Peyer's patch (tissue), 4 donors: ENCODE measurements around the gene PLEKHG3.

Experiments used
- POLR2A ChIP-seq, 2 donors: fragments of 450-650 bp; IDR thresholded peaks; one replicate each; pipeline ENCODE4 v1.5.1; 2017; ENCODE audit warnings: antibody characterized with exemption in 2 of 2, mild to moderate bottlenecking in 2 of 2, moderate library complexity in 2 of 2
- TF ChIP-seq, protein P1 (sequence below), 6 experiments: fragments of 450-650 bp in 4 of 6; fragments of 200-600 bp in 2 of 6; sonication (generic) in 1 of 6; IDR thresholded peaks; one replicate each; pipeline ENCODE4 v1.5.1; 2017 to 2019; ENCODE audit warnings: antibody characterized with exemption in 6 of 6, mild to moderate bottlenecking in 3 of 6, moderate library complexity in 1 of 6

DNA sequence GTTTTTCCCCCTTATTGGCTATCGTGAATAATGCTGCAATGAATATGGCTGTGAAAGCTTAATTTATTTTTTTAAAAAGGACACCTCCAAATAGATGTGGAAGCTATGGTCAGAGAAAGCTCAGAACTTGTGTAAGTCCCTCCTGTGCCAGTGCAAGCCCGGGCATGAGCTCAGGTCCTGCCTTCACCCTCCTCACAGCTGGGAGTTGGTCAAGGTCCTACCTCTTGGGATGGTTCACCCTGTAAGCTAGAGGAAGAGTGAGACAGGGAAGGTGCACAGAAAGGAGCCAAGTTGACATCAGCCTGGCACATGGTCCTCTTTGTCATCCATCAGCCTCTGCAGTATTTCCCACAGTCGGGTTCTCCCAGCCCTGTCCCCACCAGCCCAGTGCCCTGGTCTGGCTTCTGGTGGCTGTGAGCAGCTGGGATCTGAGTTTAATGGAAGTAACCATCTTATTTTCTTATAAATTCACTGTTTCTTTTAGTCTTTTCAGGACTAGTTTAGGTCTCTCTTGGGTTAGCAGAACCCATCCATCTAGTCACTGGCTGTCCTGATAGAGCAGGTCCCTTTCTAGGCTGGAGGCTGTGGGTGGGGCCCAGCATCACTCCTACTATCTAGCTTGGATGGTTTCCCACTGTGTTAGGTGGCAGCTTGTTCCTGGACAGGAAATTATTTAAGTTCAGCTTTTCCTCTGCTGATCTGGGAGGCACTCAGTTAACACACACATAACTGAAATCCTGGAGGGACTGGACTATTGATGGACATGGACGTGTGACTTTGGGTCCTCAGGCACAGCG lies 11.8 kb upstream of the PLEKHG3 start:
- TF ChIP-seq, protein P1, sequence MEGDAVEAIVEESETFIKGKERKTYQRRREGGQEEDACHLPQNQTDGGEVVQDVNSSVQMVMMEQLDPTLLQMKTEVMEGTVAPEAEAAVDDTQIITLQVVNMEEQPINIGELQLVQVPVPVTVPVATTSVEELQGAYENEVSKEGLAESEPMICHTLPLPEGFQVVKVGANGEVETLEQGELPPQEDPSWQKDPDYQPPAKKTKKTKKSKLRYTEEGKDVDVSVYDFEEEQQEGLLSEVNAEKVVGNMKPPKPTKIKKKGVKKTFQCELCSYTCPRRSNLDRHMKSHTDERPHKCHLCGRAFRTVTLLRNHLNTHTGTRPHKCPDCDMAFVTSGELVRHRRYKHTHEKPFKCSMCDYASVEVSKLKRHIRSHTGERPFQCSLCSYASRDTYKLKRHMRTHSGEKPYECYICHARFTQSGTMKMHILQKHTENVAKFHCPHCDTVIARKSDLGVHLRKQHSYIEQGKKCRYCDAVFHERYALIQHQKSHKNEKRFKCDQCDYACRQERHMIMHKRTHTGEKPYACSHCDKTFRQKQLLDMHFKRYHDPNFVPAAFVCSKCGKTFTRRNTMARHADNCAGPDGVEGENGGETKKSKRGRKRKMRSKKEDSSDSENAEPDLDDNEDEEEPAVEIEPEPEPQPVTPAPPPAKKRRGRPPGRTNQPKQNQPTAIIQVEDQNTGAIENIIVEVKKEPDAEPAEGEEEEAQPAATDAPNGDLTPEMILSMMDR (IDR thresholded peaks at IDR 0.05), result no peak
- TF ChIP-seq POLR2A (IDR thresholded peaks at IDR 0.05), result no peak
